Measurements from ENCODE around the gene C17orf113. TPM values are rescaled to one million over a fixed set of nuclear protein-coding genes. Genes with fewer than 3 reads are reported as not detected.

C17orf113 gene
- total and polyA plus RNA-seq, 2 of the 13 experiments (the other 11 are each of a cell fraction or from before 2014, with no cell fraction given) = 0.87 to 1.1 TPM

DNA sequence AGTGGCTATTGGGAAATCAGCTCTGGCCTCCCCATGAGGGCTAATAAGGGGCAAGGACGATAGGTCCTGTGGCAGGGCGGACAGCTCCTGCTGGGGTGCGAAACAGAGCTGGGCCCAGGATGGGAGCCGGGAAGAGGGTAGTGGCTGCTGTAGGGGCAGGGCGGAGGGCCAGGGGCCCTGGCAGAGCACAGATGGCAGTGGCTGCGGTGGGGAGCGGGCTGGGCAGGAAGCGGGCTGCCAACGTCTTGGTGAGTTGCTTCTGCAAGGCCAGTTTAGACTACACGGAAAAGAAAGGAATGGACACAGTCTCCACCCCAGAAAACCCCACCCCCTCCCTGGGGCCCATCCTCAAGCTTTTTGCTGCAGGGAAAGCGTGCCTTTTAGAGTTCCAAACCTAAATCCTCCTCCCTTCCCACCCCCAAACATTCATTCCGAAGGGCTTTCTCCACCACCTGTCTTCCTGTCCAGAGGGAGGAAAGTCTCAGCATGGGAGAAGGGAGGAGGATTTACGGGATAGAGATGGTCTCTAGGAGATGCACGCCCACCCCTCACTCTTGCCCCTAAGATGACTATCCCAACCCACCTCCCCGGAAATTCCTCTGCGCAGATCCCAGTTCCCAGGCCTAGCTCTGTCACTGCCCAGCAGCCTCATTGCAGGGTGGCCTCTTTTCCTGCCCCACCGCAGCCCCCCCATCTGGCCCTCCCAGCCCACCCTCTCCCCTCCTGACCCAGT is 23.4 kb downstream of the C17orf113 start (continued):
- TF ChIP-seq, protein P1, sequence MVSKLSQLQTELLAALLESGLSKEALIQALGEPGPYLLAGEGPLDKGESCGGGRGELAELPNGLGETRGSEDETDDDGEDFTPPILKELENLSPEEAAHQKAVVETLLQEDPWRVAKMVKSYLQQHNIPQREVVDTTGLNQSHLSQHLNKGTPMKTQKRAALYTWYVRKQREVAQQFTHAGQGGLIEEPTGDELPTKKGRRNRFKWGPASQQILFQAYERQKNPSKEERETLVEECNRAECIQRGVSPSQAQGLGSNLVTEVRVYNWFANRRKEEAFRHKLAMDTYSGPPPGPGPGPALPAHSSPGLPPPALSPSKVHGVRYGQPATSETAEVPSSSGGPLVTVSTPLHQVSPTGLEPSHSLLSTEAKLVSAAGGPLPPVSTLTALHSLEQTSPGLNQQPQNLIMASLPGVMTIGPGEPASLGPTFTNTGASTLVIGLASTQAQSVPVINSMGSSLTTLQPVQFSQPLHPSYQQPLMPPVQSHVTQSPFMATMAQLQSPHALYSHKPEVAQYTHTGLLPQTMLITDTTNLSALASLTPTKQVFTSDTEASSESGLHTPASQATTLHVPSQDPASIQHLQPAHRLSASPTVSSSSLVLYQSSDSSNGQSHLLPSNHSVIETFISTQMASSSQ (IDR thresholded peaks at IDR 0.05; ENCODE audit: low read depth) = no peak
- TF ChIP-seq, protein P1 (CRISPR knock-in tag; IDR thresholded peaks at IDR 0.05; ENCODE audit: borderline replicate concordance) = 0 out of 2 replicates have a peak, but pooled peaks have one; percentile 6
- no peak for TF ChIP-seq NR2F6 (IDR thresholded peaks at IDR 0.05)
- TF ChIP-seq NR2F6 (CRISPR knock-in tag; IDR thresholded peaks at IDR 0.05) = no peak
- TF ChIP-seq, protein P2, sequence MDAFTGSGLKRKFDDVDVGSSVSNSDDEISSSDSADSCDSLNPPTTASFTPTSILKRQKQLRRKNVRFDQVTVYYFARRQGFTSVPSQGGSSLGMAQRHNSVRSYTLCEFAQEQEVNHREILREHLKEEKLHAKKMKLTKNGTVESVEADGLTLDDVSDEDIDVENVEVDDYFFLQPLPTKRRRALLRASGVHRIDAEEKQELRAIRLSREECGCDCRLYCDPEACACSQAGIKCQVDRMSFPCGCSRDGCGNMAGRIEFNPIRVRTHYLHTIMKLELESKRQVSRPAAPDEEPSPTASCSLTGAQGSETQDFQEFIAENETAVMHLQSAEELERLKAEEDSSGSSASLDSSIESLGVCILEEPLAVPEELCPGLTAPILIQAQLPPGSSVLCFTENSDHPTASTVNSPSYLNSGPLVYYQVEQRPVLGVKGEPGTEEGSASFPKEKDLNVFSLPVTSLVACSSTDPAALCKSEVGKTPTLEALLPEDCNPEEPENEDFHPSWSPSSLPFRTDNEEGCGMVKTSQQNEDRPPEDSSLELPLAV (CRISPR knock-in tag; conservative IDR thresholded peaks at IDR 0.05; ENCODE audit: low read depth) = no peak
- TF ChIP-seq, protein P3, sequence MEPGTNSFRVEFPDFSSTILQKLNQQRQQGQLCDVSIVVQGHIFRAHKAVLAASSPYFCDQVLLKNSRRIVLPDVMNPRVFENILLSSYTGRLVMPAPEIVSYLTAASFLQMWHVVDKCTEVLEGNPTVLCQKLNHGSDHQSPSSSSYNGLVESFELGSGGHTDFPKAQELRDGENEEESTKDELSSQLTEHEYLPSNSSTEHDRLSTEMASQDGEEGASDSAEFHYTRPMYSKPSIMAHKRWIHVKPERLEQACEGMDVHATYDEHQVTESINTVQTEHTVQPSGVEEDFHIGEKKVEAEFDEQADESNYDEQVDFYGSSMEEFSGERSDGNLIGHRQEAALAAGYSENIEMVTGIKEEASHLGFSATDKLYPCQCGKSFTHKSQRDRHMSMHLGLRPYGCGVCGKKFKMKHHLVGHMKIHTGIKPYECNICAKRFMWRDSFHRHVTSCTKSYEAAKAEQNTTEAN (CRISPR knock-in tag; conservative IDR thresholded peaks at IDR 0.05) = no peak
- no peak for TF ChIP-seq ZNF781 (CRISPR knock-in tag; IDR thresholded peaks at IDR 0.05; ENCODE audit: borderline replicate concordance, not compliant biosample characterization)
- no peak for TF ChIP-seq CBX5 (CRISPR knock-in tag; IDR thresholded peaks at IDR 0.05; ENCODE audit: borderline replicate concordance)
- TF ChIP-seq IKZF4 (CRISPR knock-in tag; IDR thresholded peaks at IDR 0.05; ENCODE audit: borderline replicate concordance, low read depth, not compliant biosample characterization) = no peak
- TF ChIP-seq ZFX (CRISPR knock-in tag; IDR thresholded peaks at IDR 0.05; ENCODE audit: low read depth) = no peak

Measured in HepG2 (cell line).